K562 (cell line): ENCODE measurements around the gene CTDSP1. TPM values are rescaled to one million over a fixed set of nuclear protein-coding genes. Genes with fewer than 3 reads are reported as not detected.

Experiments used
- ARID2 ChIP-seq: fragments of 450-650 bp; IDR thresholded peaks from 2 replicates; pipeline ENCODE4 v1.6.1; 2017; ENCODE audit warnings: antibody characterized with exemption, mild to moderate bottlenecking
- BDP1 ChIP-seq: IDR thresholded peaks from 3 replicates; pipeline ENCODE4 v1.6.1; 2011; ENCODE audit not compliant: insufficient read length, insufficient read depth
- C11orf30 ChIP-seq: fragments of 450-650 bp; IDR thresholded peaks from 2 replicates; pipeline ENCODE4 v1.6.1; 2016; ENCODE audit warnings: low read depth, mild to moderate bottlenecking
- CXXC5 ChIP-seq: fragments of 250-450 bp; sonication (Bioruptor Pico); IDR thresholded peaks from 2 replicates; pipeline ENCODE4 v1.8.0; 2022; ENCODE audit warnings: inconsistent platforms, mild to moderate bottlenecking, moderate library complexity
- ETS1 ChIP-seq: conservative IDR thresholded peaks from 2 replicates; pipeline ENCODE4 v1.6.1; 2011; ENCODE audit warnings: low read depth, mild to moderate bottlenecking, low read length; ENCODE audit not compliant: control insufficient read depth
- HDAC2 ChIP-seq: fragments of 450-650 bp; IDR thresholded peaks from 2 replicates; pipeline ENCODE4 v1.6.1; 2016; ENCODE audit warnings: mild to moderate bottlenecking
- HNRNPK ChIP-seq: fragments of 200-400 bp; formaldehyde crosslinking; IDR thresholded peaks from one replicate; pipeline ENCODE4 v1.6.1; 2018; ENCODE audit warnings: mild to moderate bottlenecking, low read depth, low read length; ENCODE audit not compliant: poor library complexity, severe bottlenecking
- KDM1A ChIP-seq, 2 experiments: fragments of 450-650 bp; IDR thresholded peaks; 2 replicates each; pipeline ENCODE4 v1.6.1; 2016; ENCODE audit warnings: mild to moderate bottlenecking in 2 of 2
- MAFG ChIP-seq: fragments of 450-650 bp; conservative IDR thresholded peaks from 2 replicates; pipeline ENCODE4 v1.6.1; 2016; ENCODE audit warnings: missing genetic modification characterization, missing compliant biosample characterization
- NCOA6 ChIP-seq: fragments of 450-650 bp; IDR thresholded peaks from 2 replicates; pipeline ENCODE4 v1.6.1; 2017; ENCODE audit warnings: mild to moderate bottlenecking
- NFE2 ChIP-seq: IDR thresholded peaks from 2 replicates; pipeline ENCODE4 v1.6.1; 2014; ENCODE audit warnings: antibody characterized with exemption, low read depth
- PATZ1 ChIP-seq: fragments of 250-450 bp; sonication (Bioruptor Pico); IDR thresholded peaks from 2 replicates; pipeline ENCODE4 v1.5.0; 2020; ENCODE audit warnings: mild to moderate bottlenecking, borderline replicate concordance
- PHB2 ChIP-seq: fragments of 450-650 bp; IDR thresholded peaks from 2 replicates; pipeline ENCODE4 v1.6.1; 2017; ENCODE audit warnings: low read depth
- RBM25 ChIP-seq: fragments of 200-400 bp; formaldehyde crosslinking; IDR thresholded peaks from 2 replicates; pipeline ENCODE4 v1.6.1; 2018; ENCODE audit warnings: low read length, low read depth, moderate library complexity; ENCODE audit not compliant: severe bottlenecking
- RFX7 ChIP-seq: fragments of 250-450 bp; sonication (Bioruptor Pico); IDR thresholded peaks from 2 replicates; pipeline ENCODE4 v1.5.1; 2021; ENCODE audit warnings: mild to moderate bottlenecking
- SMAD1 ChIP-seq: fragments of 150-350 bp; IDR thresholded peaks from 2 replicates; pipeline ENCODE4 v1.6.1; 2014; ENCODE audit warnings: low read length, low read depth; ENCODE audit not compliant: partially characterized antibody
- SMARCA4 ChIP-seq: fragments of 450-650 bp; IDR thresholded peaks from 2 replicates; pipeline ENCODE4 v1.6.1; 2016
- SMARCB1 ChIP-seq: IDR thresholded peaks from 2 replicates; pipeline ENCODE4 v1.6.1; 2011; ENCODE audit warnings: improper control_type of control experiment, low read depth; ENCODE audit not compliant: insufficient read length
- SMC3 ChIP-seq: conservative IDR thresholded peaks from 2 replicates; pipeline ENCODE4 v1.6.1; 2011; ENCODE audit warnings: low read depth, low read length, improper control_type of control experiment; ENCODE audit not compliant: insufficient read depth
- SNRNP70 ChIP-seq: fragments of 200-400 bp; formaldehyde crosslinking; optimal IDR thresholded peaks from 2 replicates; pipeline ENCODE3; 2017; ENCODE audit warnings: low read depth, low read length
- ZBTB2 ChIP-seq: fragments of 450-650 bp; IDR thresholded peaks from 2 replicates; pipeline ENCODE4 v1.6.1; 2016; ENCODE audit warnings: antibody characterized with exemption
- ZBTB8A ChIP-seq: fragments of 450-650 bp; IDR thresholded peaks from 2 replicates; pipeline ENCODE4 v1.6.1; 2018; ENCODE audit warnings: mild to moderate bottlenecking, moderate library complexity; ENCODE audit not compliant: partially characterized antibody
- ZFPM2 ChIP-seq: fragments of 250-450 bp; sonication (Bioruptor Pico); IDR thresholded peaks from 2 replicates; pipeline ENCODE4 v1.5.1; 2022; ENCODE audit warnings: mild to moderate bottlenecking
- ZKSCAN1 ChIP-seq: fragments of 150-350 bp; IDR thresholded peaks from 2 replicates; pipeline ENCODE4 v1.6.1; 2016; ENCODE audit warnings: low read depth, low read length
- ZNF436 ChIP-seq: fragments of 250-450, 450-650 bp; sonication (Bioruptor Pico); formaldehyde crosslinking; IDR thresholded peaks from 2 replicates; pipeline ENCODE4 v1.7.0; 2020; ENCODE audit warnings: mild to moderate bottlenecking
- ZNF57 ChIP-seq: fragments of 450-650 bp; formaldehyde crosslinking; IDR thresholded peaks from 2 replicates; pipeline ENCODE4 v1.4.0; 2020; ENCODE audit warnings: mild to moderate bottlenecking, moderate library complexity
- ZNF699 ChIP-seq: fragments of 250-450 bp; sonication (Bioruptor Pico); IDR thresholded peaks from 2 replicates; pipeline ENCODE4 v1.8.0; 2021; ENCODE audit warnings: mild to moderate bottlenecking, moderate library complexity; ENCODE audit not compliant: insufficient replicate concordance
- polyA plus RNA-seq, 8 experiments: library from polyadenylated mRNA; depleted of rRNA in 4 of 8; stranded (reverse) in 5 of 8; unstranded in 3 of 8; fragments of >200 nt; fragmentation: Nextera tagmentation in 2 of 8; fragmentation: Illumina TruSeq in 1 of 8; extraction: Ambion mirVana in 2 of 8; extraction: Trizol in 1 of 8; gene quantifications; 2 replicates each; pipeline versions ENCODE4 v1.2.1 to v1.2.3, GENCODE V29; 2011 to 2014; ENCODE audit warnings: inconsistent platforms in 1 of 8, missing spikeins in 1 of 8
- total RNA-seq, 7 experiments: library from RNA; depleted of rRNA in 6 of 7; stranded (reverse); fragments of >200 nt in 6 of 7; fragmentation: Illumina TruSeq in 2 of 7; extraction: Trizol in 2 of 7; gene quantifications; 2 replicates each; pipeline versions ENCODE4 v1.2.1 to v1.2.3, GENCODE V29; 2011 to 2021; ENCODE audit warnings: low replicate concordance in 1 of 7

The CTDSP1 gene
- total and polyA plus RNA-seq, 9 of the 15 experiments (the other 6 are each of a cell fraction or from before 2014, with no cell fraction given), result 2.4 to 74.8 (median 45.8) TPM

- TF ChIP-seq PATZ1 (CRISPR knock-in tag) (0 out of 2 replicates have a peak, but pooled peaks have one; percentile 28), ZBTB8A (no peak), MAFG (tag) (no peak), BDP1 (no peak), C11orf30 (peak; percentile 18; the same call in 1 of the 2 replicates), ZNF57 (CRISPR knock-in tag) (0 out of 2 replicates have a peak, but pooled peaks have one; percentile 26), KDM1A (IDR thresholded peaks at IDR 0.05) (no peak), SMAD1 (no peak), ZNF699 (no peak), HDAC2 (no peak), ZBTB2 (no peak), ETS1 (no peak), NFE2 (no peak), SMC3 (peak; percentile 52; the same call in 1 of the 2 replicates), RBM25 (no peak), CXXC5 (CRISPR knock-in tag) (peak; percentile 47), SNRNP70 (no peak), RFX7 (CRISPR knock-in tag) (peak; percentile 69; the same call in 1 of the 2 replicates), ZFPM2 (peak; percentile 58; the same call in 1 of the 2 replicates), ZKSCAN1 (0 out of 2 replicates have a peak, but pooled peaks have one; percentile 13), ZNF436 (CRISPR knock-in tag) (0 out of 2 replicates have a peak, but pooled peaks have one; percentile 57), NCOA6 (no peak), ARID2 (no peak), PHB2 (no peak), SMARCA4 (0 out of 2 replicates have a peak, but pooled peaks have one; percentile 12), SMARCB1 (no peak), HNRNPK (no peak)
Measured at GRCh38 chr2:218406209-218406948, 6.7 kb downstream of the CTDSP1 start (continued).
